T-cell (primary cell): ENCODE results near the gene PRDX2. TPM values are rescaled to one million over a fixed set of nuclear protein-coding genes. Genes with fewer than 3 reads are reported as not detected.
"Not testable (repeated sequence)": the region's sequence is repeated elsewhere in the genome, so short reads cannot be mapped to it uniquely, and the experiment has no call there.

Experiments used
- ATAC-seq, 4 experiments: fragments of 200-7000 bp in 3 of 4; fragments of 150-1000 bp in 1 of 4; cut with Tn5 transposase; replicated peaks in 1 of 4; 1 replicate in 3 of 4; 2 replicates in 1 of 4; pipeline ENCODE4 v1.10.0; 2021; ENCODE audit warnings: moderate library complexity in 3 of 4, mild to moderate bottlenecking in 2 of 4, moderate number of reproducible peaks in 1 of 4
- CTCF ChIA-PET, 2 donors: fragments of 300-600 bp; sonication (Branson Sonifier 250); formaldehyde crosslinking; loops; one replicate each; lab custom pipeline; 2022; ENCODE audit warnings: antibody characterized with exemption in 2 of 2; lab: Charles Lee
- POLR2A ChIA-PET, 2 donors: fragments of 300-600 bp; sonication (Branson Sonifier 250); formaldehyde crosslinking; loops; one replicate each; lab custom pipeline; 2022; ENCODE audit warnings: antibody characterized with exemption in 2 of 2; lab: Charles Lee
- DNase-seq, 35 experiments: peaks; one replicate each; pipeline versions ENCODE4 v3.0.0 to v3.0.0-alpha.2; 2013 to 2023
- H3K27ac ChIP-seq: one replicate; pipeline ENCODE4 v1.5.1; 2013; ENCODE audit warnings: low read length
- H3K27me3 ChIP-seq, 2 experiments: replicated peaks in 1 of 2; 1 replicate in 1 of 2; 2 replicates in 1 of 2; pipeline versions ENCODE4 v1.6.1 to v1.7.0; 2013; ENCODE audit warnings: low read length in 1 of 2, mixed read lengths in 1 of 2; ENCODE audit not compliant: control insufficient read depth in 2 of 2, insufficient read depth in 2 of 2; ENCODE audit errors: extremely low read depth in 1 of 2
- H3K36me3 ChIP-seq, 2 donors: 1 replicate in 1 of 2; 2 replicates in 1 of 2; pipeline versions ENCODE4 v1.6.1 to v1.7.0; 2013; ENCODE audit warnings: low read length in 1 of 2; ENCODE audit not compliant: control insufficient read depth in 2 of 2, insufficient read depth in 1 of 2; ENCODE audit errors: extremely low read depth in 1 of 2
- H3K4me1 ChIP-seq, 2 experiments: 1 replicate in 1 of 2; 2 replicates in 1 of 2; pipeline versions ENCODE4 v1.6.1 to v1.7.0; 2013; ENCODE audit warnings: low read length in 2 of 2, mixed read lengths in 1 of 2; ENCODE audit not compliant: insufficient read depth in 2 of 2, control insufficient read depth in 1 of 2; ENCODE audit errors: extremely low read depth in 1 of 2
- H3K4me3 ChIP-seq, 2 donors: 1 replicate in 1 of 2; 2 replicates in 1 of 2; pipeline versions ENCODE4 v1.5.1 to v1.7.0; 2013; ENCODE audit warnings: mild to moderate bottlenecking in 2 of 2, low read length in 1 of 2, moderate library complexity in 1 of 2; ENCODE audit not compliant: control insufficient read depth in 1 of 2; ENCODE audit errors: extremely low read depth in 1 of 2
- H3K9me3 ChIP-seq: 2 replicates; pipeline ENCODE4 v1.7.0; 2013
- H3K27ac Mint-ChIP-seq, 2 donors: one replicate each; pipeline ENCODE4 v1.8.0; 2020 to 2021; ENCODE audit warnings: mild to moderate bottlenecking in 2 of 2, mixed read lengths in 2 of 2
- H3K27me3 Mint-ChIP-seq, 2 donors: one replicate each; pipeline ENCODE4 v1.8.0; 2021 to 2022; ENCODE audit warnings: mixed read lengths in 2 of 2
- H3K36me3 Mint-ChIP-seq: one replicate; pipeline ENCODE4 v1.8.0; 2021; ENCODE audit warnings: mixed read lengths
- H3K4me1 Mint-ChIP-seq, 3 donors: one replicate each; pipeline ENCODE4 v1.8.0; 2020 to 2022; ENCODE audit warnings: mixed read lengths in 3 of 3, mild to moderate bottlenecking in 1 of 3
- H3K4me3 Mint-ChIP-seq, 3 donors: one replicate each; pipeline ENCODE4 v1.8.0; 2020 to 2022; ENCODE audit warnings: mild to moderate bottlenecking in 3 of 3, mixed read lengths in 3 of 3, moderate library complexity in 3 of 3
- H3K9me3 Mint-ChIP-seq, 3 donors: one replicate each; pipeline ENCODE4 v1.8.0; 2020 to 2022; ENCODE audit warnings: mixed read lengths in 3 of 3
- WGBS: methylation state at CpG from one replicate; pipeline ENCODE4 v1.1.5; 2013; ENCODE audit warnings: missing lambda C conversion rate; ENCODE audit not compliant: insufficient coverage; 5-methylcytosine and 5-hydroxymethylcytosine counted together
- total RNA-seq, 35 experiments: library from RNA in 6 of 35; stranded (reverse) in 6 of 35; fragments of 120-200 nt in 1 of 35; gene quantifications; one replicate each; pipeline versions ENCODE4 v1.2.1 to v1.2.4 and lab custom pipeline; 2013 to 2026

PRDX2 gene
- total RNA-seq, 5 donors from 2014 or later (not counting 1 experiment from before 2014, with no cell fraction given), result 94.5 to 150 (median 134) TPM

GRCh38 chr19:12833418-12833737 lies 31.8 kb upstream of the PRDX2 start:
- CTCF ChIA-PET, result no interaction called here
- no peak for ATAC-seq
- POLR2A ChIA-PET, result no interaction called here

GRCh38 chr19:12828494-12828893 lies 26.9 kb upstream of the PRDX2 start:
- peaks cover 13 to 98% of the 10 kb centered on the region in 2 experiments for H3K27me3 ChIP-seq
- Mint-ChIP-seq H3K27me3 (peaks cover 63 to 84% of the 10 kb centered on the region in 2 donors), H3K27ac (no peak overlapping the region), H3K36me3 (no peaks in the 10 kb centered on the region), H3K4me3 (no peak overlapping the region), H3K4me1 (peaks cover 17 to 23% (median 19%) of the 10 kb centered on the region in 3 donors), H3K9me3 (peaks cover 0 to 11% (median 0%) of the 10 kb centered on the region in 3 donors)
- 14% methylated on average over 23 of the region's 23 CpGs for WGBS
- no peak for ATAC-seq
- POLR2A ChIA-PET, result no interaction called here
- no peak overlapping the region for H3K4me3 ChIP-seq
- DNase-seq, result peak in 1 of 35 experiments; percentile 6
- CTCF ChIA-PET, result no interaction called here
- no peaks in the 10 kb centered on the region for H3K9me3 ChIP-seq
- no peaks in the 10 kb centered on the region for H3K36me3 ChIP-seq
- peaks cover 4 to 27% of the 10 kb centered on the region in 2 experiments for H3K4me1 ChIP-seq
- no peak overlapping the region for H3K27ac ChIP-seq

More at GRCh38 chr19:12833418-12833737, 31.8 kb upstream of the PRDX2 start:
- Mint-ChIP-seq H3K36me3 (no peaks in the 10 kb centered on the region), H3K4me1 (peaks cover 20 to 31% (median 27%) of the 10 kb centered on the region in 3 donors), H3K27me3 (peaks cover 69 to 80% of the 10 kb centered on the region in 2 donors), H3K4me3 (peak overlapping the region in 2 of 3 donors; percentile 37 to 64), H3K9me3 (peaks cover 0 to 11% (median 0%) of the 10 kb centered on the region in 3 donors), H3K27ac (peak overlapping the region in 1 of 2 donors; percentile 57)
- H3K4me1 ChIP-seq, result peaks cover 4 to 40% of the 10 kb centered on the region in 2 experiments
- H3K9me3 ChIP-seq, result no peaks in the 10 kb centered on the region
- H3K27ac ChIP-seq, result no peak overlapping the region
- no peak overlapping the region for H3K4me3 ChIP-seq
- WGBS, result no CpG with 5 or more reads among the region's 5 CpGs
- no peak for DNase-seq
- peaks cover 26 to 94% of the 10 kb centered on the region in 2 experiments for H3K27me3 ChIP-seq
- H3K36me3 ChIP-seq, result no peaks in the 10 kb centered on the region

DNA sequence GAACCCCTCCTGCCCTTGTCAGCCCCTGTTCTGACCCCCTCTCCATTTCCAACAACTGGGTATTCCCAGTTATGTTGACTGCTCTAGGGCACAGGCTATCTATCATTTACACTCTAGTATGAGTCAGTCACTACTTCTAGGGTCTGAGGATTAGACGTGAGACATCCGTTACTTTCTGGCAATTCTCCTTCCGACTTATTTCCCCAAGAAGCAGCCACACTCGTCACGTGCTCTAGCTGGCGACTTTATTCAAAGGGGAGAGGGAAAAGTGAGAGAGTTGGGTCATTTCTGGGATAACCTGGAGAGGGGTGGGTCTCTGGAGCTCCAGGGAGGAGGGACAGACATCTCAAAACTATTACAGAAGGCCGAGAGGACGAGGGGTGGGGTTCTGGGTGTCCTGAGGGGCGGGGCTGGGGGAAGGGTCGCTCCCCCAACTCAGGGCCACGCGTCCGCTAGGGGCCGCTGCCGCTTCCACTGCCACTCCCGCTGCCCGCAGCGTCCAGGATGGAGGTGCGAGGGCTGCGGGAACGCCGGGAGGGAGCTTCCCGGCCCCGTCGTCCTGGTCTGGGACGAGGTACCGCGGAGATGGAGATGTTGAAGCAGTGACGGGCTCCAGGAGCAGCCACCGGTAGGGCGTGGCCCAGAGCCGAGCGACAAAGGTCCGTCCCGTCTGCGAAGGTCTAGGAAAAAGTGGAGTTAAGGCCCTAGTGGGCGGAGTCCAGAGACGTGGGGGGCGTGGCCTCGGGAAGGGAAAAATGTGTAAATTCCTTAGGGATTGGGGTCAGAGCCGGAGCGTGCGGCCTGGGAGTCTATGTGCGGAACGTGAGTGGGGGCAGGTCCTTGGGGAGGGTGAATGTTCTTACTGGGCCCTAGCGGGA lies 23.9 kb upstream of the PRDX2 start:
- DNase-seq (peak in 2 of 35 experiments; percentile 17 to 27), ATAC-seq (peak in 1 of 4 experiments; percentile 53)
- Mint-ChIP-seq H3K36me3 (peaks cover 3% of the 10 kb centered on the region), H3K27ac (no peak overlapping the region), H3K27me3 (peaks cover 39 to 63% of the 10 kb centered on the region in 2 donors), H3K4me3 (peak overlapping the region in 2 of 3 donors; percentile 13 to 42), H3K9me3 (peaks cover 3 to 6% (median 4%) of the 10 kb centered on the region in 3 donors), H3K4me1 (peaks cover 7 to 9% (median 7%) of the 10 kb centered on the region in 3 donors)
- H3K4me1 ChIP-seq, result peaks cover 0 to 13% of the 10 kb centered on the region in 2 experiments
- H3K27ac ChIP-seq, result no peak overlapping the region
- H3K9me3 ChIP-seq, result no peaks in the 10 kb centered on the region
- POLR2A ChIA-PET, result no interaction called here
- no peaks in the 10 kb centered on the region for H3K36me3 ChIP-seq
- CTCF ChIA-PET, result interaction anchor here in 1 of 2 donors (0.6 to 0.9 kb wide), 2 partner anchors 22 to 27 kb away, joined by 7 to 12 read pairs; no protein-coding TSS in a partner anchor
- peaks cover 2 to 68% of the 10 kb centered on the region in 2 experiments for H3K27me3 ChIP-seq
- peak overlapping the region in 1 of 2 donors; percentile 18 for H3K4me3 ChIP-seq
- WGBS, result 12% methylated on average over 33 of the region's 46 CpGs

DNA sequence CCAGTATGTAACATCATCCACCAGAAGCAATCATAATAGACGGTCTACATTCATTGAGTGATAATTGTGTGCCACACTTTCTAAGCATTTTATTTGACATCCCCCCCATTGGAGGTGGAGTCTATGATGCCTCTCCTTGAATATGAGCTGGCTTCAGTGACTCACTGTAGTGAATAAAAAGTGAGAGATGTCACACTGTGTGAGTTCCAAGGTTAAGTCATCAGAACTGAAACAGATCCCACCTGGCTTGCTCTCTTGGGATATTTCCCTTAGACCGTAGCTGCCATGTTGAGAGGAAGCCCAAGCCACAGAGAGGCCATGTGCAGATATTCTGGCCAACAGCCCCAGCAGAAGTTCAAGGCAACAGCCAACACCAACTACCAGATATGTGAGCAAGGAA lies 20.2 kb upstream of the PRDX2 start:
- Mint-ChIP-seq H3K9me3 (peaks cover 3 to 6% (median 4%) of the 10 kb centered on the region in 3 donors), H3K27me3 (peaks cover 20 to 26% of the 10 kb centered on the region in 2 donors), H3K36me3 (peaks cover 6% of the 10 kb centered on the region), H3K4me3 (no peak overlapping the region), H3K27ac (no peak overlapping the region), H3K4me1 (peaks cover 7 to 9% (median 7%) of the 10 kb centered on the region in 3 donors)
- 50% methylated on average over 1 of the region's 2 CpGs for WGBS
- Histone ChIP-seq H3K36me3 (no peaks in the 10 kb centered on the region), H3K9me3 (no peaks in the 10 kb centered on the region), H3K4me3 (no peak overlapping the region), H3K27me3 (peaks cover 2 to 31% of the 10 kb centered on the region in 2 experiments), H3K27ac (no peak overlapping the region), H3K4me1 (peaks cover 0 to 8% of the 10 kb centered on the region in 2 experiments)
- ChIA-PET CTCF (interaction anchor here in 1 of 2 donors (0.7 kb wide), 1 partner anchor 407 kb away, joined by 4 read pairs; no protein-coding TSS in a partner anchor), POLR2A (no interaction called here)
- no peak for ATAC-seq
- DNase-seq, result no peak

- H3K9me3 Mint-ChIP-seq, H3K4me3 Mint-ChIP-seq, H3K4me3 ChIP-seq, H3K27ac ChIP-seq, H3K27me3 ChIP-seq, H3K4me1 ChIP-seq, ATAC-seq, H3K36me3 ChIP-seq, H3K27me3 Mint-ChIP-seq, H3K9me3 ChIP-seq, DNase-seq, POLR2A ChIA-PET, H3K27ac Mint-ChIP-seq, H3K4me1 Mint-ChIP-seq: not testable (repeated sequence)
- 96% methylated on average over 4 of the region's 11 CpGs for WGBS
- CTCF ChIA-PET, result interaction anchor here in 1 of 2 donors (0.5 to 0.8 kb wide), 3 partner anchors 29 to 144 kb away, joined by 7 to 9 read pairs (median 7); no protein-coding TSS in a partner anchor
- H3K36me3 Mint-ChIP-seq, result peaks cover 17% of the 10 kb centered on the region
These were observed 16.2 kb upstream of the PRDX2 start for GRCh38 chr19:12817810-12818209.

DNA sequence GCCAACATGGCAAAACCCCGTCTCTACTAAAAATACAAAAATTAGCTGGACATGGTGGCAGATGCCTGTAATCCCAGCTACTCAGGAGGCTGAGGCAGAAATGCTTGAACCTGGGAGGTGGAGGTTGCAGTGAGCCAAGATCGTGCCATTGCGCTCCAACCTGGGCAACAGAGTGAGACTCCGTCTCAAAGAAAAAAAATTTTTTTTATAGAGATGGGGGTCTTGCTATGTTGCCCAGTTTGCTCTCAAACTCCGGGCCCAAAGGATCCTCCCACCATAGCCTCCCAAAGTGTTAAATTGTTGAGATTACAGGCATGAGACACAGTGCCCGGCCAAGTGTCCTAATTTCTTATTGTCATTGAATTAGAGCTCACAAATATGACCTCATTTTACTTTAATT lies 15.6 kb upstream of the PRDX2 start:
- WGBS, result no CpG with 5 or more reads among the region's 6 CpGs
- peaks cover 18% of the 10 kb centered on the region for H3K36me3 Mint-ChIP-seq
- H3K4me3 ChIP-seq, H3K9me3 Mint-ChIP-seq, H3K27me3 Mint-ChIP-seq, H3K27ac Mint-ChIP-seq, POLR2A ChIA-PET, H3K36me3 ChIP-seq, H3K4me1 ChIP-seq, H3K27me3 ChIP-seq, ATAC-seq, H3K4me3 Mint-ChIP-seq, DNase-seq, H3K27ac ChIP-seq, H3K4me1 Mint-ChIP-seq, H3K9me3 ChIP-seq: not testable (repeated sequence)
- CTCF ChIA-PET, result interaction anchor here in 1 of 2 donors (0.8 kb wide), 1 partner anchor 30 kb away, joined by 7 read pairs; no protein-coding TSS in a partner anchor
